B cell (primary cell): ENCODE results near the gene LIFR. TPM values are rescaled to one million over a fixed set of nuclear protein-coding genes. Genes with fewer than 3 reads are reported as not detected.

Experiments used
- ATAC-seq: fragments of 200-7000 bp; cut with Tn5 transposase; one replicate; pipeline ENCODE4 v1.10.0; 2021; ENCODE audit warnings: low read depth, mild to moderate bottlenecking, moderate number of reproducible peaks, moderate library complexity
- CTCF ChIA-PET: fragments of 350-600 bp; sonication (Branson Sonifier 250); formaldehyde crosslinking; loops from one replicate; lab custom pipeline; 2021; ENCODE audit warnings: antibody characterized with exemption, inconsistent platforms; lab: Charles Lee
- POLR2A ChIA-PET: fragments of 350-600 bp; sonication (Branson Sonifier 250); formaldehyde crosslinking; loops from one replicate; lab custom pipeline; 2021; ENCODE audit warnings: antibody characterized with exemption; lab: Charles Lee
- DNase-seq: peaks from one replicate; pipeline ENCODE4 v3.0.0; 2013
- H2AFZ ChIP-seq: 2 replicates; pipeline ENCODE4 v1.6.1; 2012; ENCODE audit warnings: mild to moderate bottlenecking, low read depth, low read length; ENCODE audit not compliant: insufficient read depth, poor library complexity, severe bottlenecking
- H3K27ac ChIP-seq, 2 donors: 1 replicate in 1 of 2; 2 replicates in 1 of 2; pipeline ENCODE4 v1.5.1; 2012 to 2013; ENCODE audit warnings: low read length in 2 of 2, mild to moderate bottlenecking in 2 of 2, moderate library complexity in 1 of 2
- H3K27me3 ChIP-seq, 4 experiments: fragments of 200-600 bp in 1 of 4; sonication (generic) in 1 of 4; replicated peaks in 1 of 4; 1 replicate in 2 of 4; 2 replicates in 2 of 4; pipeline versions ENCODE4 v1.6.1 to v1.7.0; 2013 to 2016; ENCODE audit warnings: low read length in 3 of 4, mild to moderate bottlenecking in 2 of 4, mixed read lengths in 1 of 4, moderate library complexity in 1 of 4; ENCODE audit not compliant: insufficient read depth in 4 of 4, control insufficient read depth in 3 of 4; ENCODE audit errors: control extremely low read depth in 1 of 4
- H3K36me3 ChIP-seq, 2 experiments: replicated peaks in 1 of 2; 1 replicate in 1 of 2; 2 replicates in 1 of 2; pipeline versions ENCODE4 v1.6.1 to v1.7.1; 2013; ENCODE audit warnings: low read length in 1 of 2; ENCODE audit not compliant: insufficient read depth in 2 of 2, control insufficient read depth in 1 of 2; ENCODE audit errors: control extremely low read depth in 1 of 2, extremely low read depth in 1 of 2
- H3K4me1 ChIP-seq, 2 donors: fragments of 200-600 bp in 1 of 2; sonication (generic) in 1 of 2; 1 replicate in 1 of 2; 2 replicates in 1 of 2; pipeline versions ENCODE4 v1.5.1 to v1.6.1; 2013 to 2017; ENCODE audit warnings: low read length in 2 of 2; ENCODE audit not compliant: control insufficient read depth in 2 of 2, insufficient read depth in 2 of 2
- H3K4me2 ChIP-seq: replicated peaks from 2 replicates; pipeline ENCODE3; 2012; ENCODE audit warnings: mild to moderate bottlenecking, low read depth, low read length; ENCODE audit not compliant: poor library complexity, severe bottlenecking
- H3K4me3 ChIP-seq, 5 experiments: fragments of 200-600 bp in 1 of 5; sonication (generic) in 1 of 5; 1 replicate in 3 of 5; 2 replicates in 2 of 5; pipeline versions ENCODE4 v1.5.1 to v1.7.0; 2011 to 2016; ENCODE audit warnings: low read length in 4 of 5, mild to moderate bottlenecking in 4 of 5, low read depth in 2 of 5, control low read depth in 1 of 5, moderate library complexity in 1 of 5; ENCODE audit not compliant: insufficient read depth in 1 of 5; ENCODE audit errors: control extremely low read depth in 1 of 5, extremely low read depth in 1 of 5
- H3K79me2 ChIP-seq: fragments of 200-600 bp; sonication (generic); one replicate; pipeline ENCODE4 v1.6.0; 2016; ENCODE audit warnings: low read length; ENCODE audit not compliant: control insufficient read depth, insufficient read depth
- H3K9ac ChIP-seq: fragments of 200-600 bp; sonication (generic); 2 replicates; pipeline ENCODE4 v1.6.1; 2017; ENCODE audit warnings: mild to moderate bottlenecking, low read length, moderate library complexity
- H3K9me3 ChIP-seq, 3 donors: one replicate each; pipeline versions ENCODE4 v1.6.1 to v1.7.1; 2013; ENCODE audit warnings: low read length in 2 of 3; ENCODE audit not compliant: control insufficient read depth in 2 of 3, insufficient read depth in 1 of 3; ENCODE audit errors: control extremely low read depth in 1 of 3
- H4K20me1 ChIP-seq: 2 replicates; pipeline ENCODE4 v1.6.0; 2012; ENCODE audit warnings: mild to moderate bottlenecking, low read length; ENCODE audit not compliant: insufficient read depth, control insufficient read depth, poor library complexity, severe bottlenecking
- H3K27ac Mint-ChIP-seq: one replicate; pipeline ENCODE4 v1.8.0; 2021; ENCODE audit warnings: mixed read lengths
- H3K27me3 Mint-ChIP-seq: one replicate; pipeline ENCODE4 v1.8.0; 2021; ENCODE audit warnings: mixed read lengths
- H3K4me1 Mint-ChIP-seq: one replicate; pipeline ENCODE4 v1.8.0; 2021; ENCODE audit warnings: mixed read lengths
- H3K4me3 Mint-ChIP-seq: one replicate; pipeline ENCODE4 v1.8.0; 2021; ENCODE audit warnings: mixed read lengths
- H3K9me3 Mint-ChIP-seq: one replicate; pipeline ENCODE4 v1.8.0; 2022; ENCODE audit warnings: mixed read lengths; ENCODE audit not compliant: insufficient read depth
- CTCF ChIP-seq: fragments of 200-600 bp; IDR thresholded peaks from one replicate; pipeline ENCODE4 v1.8.0; 2022; ENCODE audit warnings: antibody characterized with exemption, mild to moderate bottlenecking
- EZH2 ChIP-seq: IDR thresholded peaks from 2 replicates; pipeline ENCODE4 v1.6.1; 2012; ENCODE audit warnings: borderline replicate concordance, low read depth, mild to moderate bottlenecking, moderate library complexity, low read length; ENCODE audit not compliant: insufficient read depth, poor library complexity, severe bottlenecking
- WGBS: methylation state at CpG from one replicate; pipeline ENCODE4 v1.1.5; 2013; ENCODE audit warnings: missing lambda C conversion rate; ENCODE audit not compliant: insufficient coverage; 5-methylcytosine and 5-hydroxymethylcytosine counted together
- intact Hi-C: fragments of 100-400 bp; cut with micrococcal nuclease; formaldehyde crosslinking; loops from one replicate; pipeline ENCODE4 v1.10.0; 2022
- polyA plus RNA-seq: library from polyadenylated mRNA; depleted of rRNA; stranded (reverse); fragments of >200 nt; gene quantifications from 2 replicates; pipeline ENCODE4 v1.2.3, GENCODE V29; 2012
- total RNA-seq, 2 donors: library from RNA; stranded (reverse); fragments of 120-200 nt in 1 of 2; gene quantifications; 1 replicate in 1 of 2; 2 replicates in 1 of 2; pipeline versions ENCODE4 v1.2.3 to v1.2.4, GENCODE V29; 2013 to 2022

Gene LIFR
- total and polyA plus RNA-seq, 2 donors (not counting 1 experiment from before 2014, with no cell fraction given), result not detected

DNA sequence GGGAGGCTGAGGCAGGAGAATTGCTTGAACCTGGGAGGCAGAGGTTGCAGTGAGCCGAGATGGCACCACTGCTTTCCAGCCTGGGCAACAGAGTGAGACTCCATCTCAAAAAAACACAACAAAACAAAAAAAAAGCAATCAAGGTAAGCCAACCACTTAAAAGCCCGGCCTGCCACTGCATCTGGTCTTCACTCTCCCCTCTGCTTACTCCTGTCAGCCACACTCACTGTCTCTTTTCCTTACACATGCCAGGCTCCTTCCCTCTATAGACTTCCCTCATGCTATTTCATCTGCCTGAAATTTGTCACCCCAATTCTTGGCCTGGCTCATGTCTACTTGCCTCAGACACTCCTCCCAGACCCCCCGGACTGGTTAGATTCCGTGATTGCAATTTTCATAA lies 17.6 kb upstream of the LIFR start:
- no peaks in the 10 kb centered on the region for H4K20me1 ChIP-seq
- no peak overlapping the region for H2AFZ ChIP-seq
- H3K9me3 ChIP-seq, result no peaks in the 10 kb centered on the region
- TF ChIP-seq CTCF (no peak), EZH2 (no peak)
- H3K4me3 ChIP-seq, result no peak overlapping the region
- ChIA-PET POLR2A (no interaction called here), CTCF (interaction anchor here (1.0 kb wide), 1 partner anchor 133 kb away, joined by 4 read pairs; no protein-coding TSS in a partner anchor)
- Mint-ChIP-seq H3K9me3 (no peaks in the 10 kb centered on the region), H3K27me3 (peaks cover 19% of the 10 kb centered on the region), H3K27ac (no peak overlapping the region), H3K4me3 (no peak overlapping the region), H3K4me1 (no peaks in the 10 kb centered on the region)
- no peak for DNase-seq
- no peaks in the 10 kb centered on the region for H3K4me1 ChIP-seq
- H3K9ac ChIP-seq, result no peak overlapping the region
- no peaks in the 10 kb centered on the region for H3K79me2 ChIP-seq
- no peak overlapping the region for H3K4me2 ChIP-seq
- H3K27me3 ChIP-seq, result no peaks in the 10 kb centered on the region
- no peak for ATAC-seq
- WGBS, result 77% methylated on average over 4 of the region's 4 CpGs
- H3K36me3 ChIP-seq, result no peaks in the 10 kb centered on the region
- no peak overlapping the region for H3K27ac ChIP-seq
- intact Hi-C loops, result no loop called here

DNA sequence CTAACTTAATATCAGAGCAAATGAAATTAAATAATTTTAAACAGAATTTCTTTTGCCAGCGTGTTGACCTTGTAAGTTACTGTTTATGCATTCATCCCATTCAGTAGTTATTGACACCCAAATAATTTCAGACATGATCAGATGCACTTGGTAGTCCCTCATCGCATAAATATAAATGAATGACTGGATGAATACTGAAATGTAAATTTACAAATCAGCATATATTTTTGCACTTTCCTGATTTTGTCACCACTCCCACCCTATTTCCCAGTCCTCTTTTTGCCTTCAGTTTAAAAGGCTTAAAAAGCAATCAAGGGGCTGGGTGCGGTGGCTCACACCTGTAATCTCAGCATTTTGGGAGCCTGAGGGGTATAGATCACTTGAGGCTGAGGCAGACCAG lies 17.1 kb upstream of the LIFR start:
- Histone ChIP-seq H3K36me3 (no peaks in the 10 kb centered on the region), H4K20me1 (no peaks in the 10 kb centered on the region), H3K79me2 (no peaks in the 10 kb centered on the region), H3K9ac (no peak overlapping the region), H3K27me3 (no peaks in the 10 kb centered on the region), H3K4me2 (no peak overlapping the region), H2AFZ (no peak overlapping the region), H3K9me3 (no peaks in the 10 kb centered on the region), H3K4me3 (no peak overlapping the region), H3K4me1 (no peaks in the 10 kb centered on the region), H3K27ac (no peak overlapping the region)
- ChIA-PET CTCF (no interaction called here), POLR2A (no interaction called here)
- Mint-ChIP-seq H3K4me1 (no peaks in the 10 kb centered on the region), H3K4me3 (no peak overlapping the region), H3K27me3 (peaks cover 22% of the 10 kb centered on the region), H3K27ac (no peak overlapping the region), H3K9me3 (no peaks in the 10 kb centered on the region)
- intact Hi-C loops, result no loop called here
- TF ChIP-seq CTCF, result no peak
- no peak for DNase-seq
- no peak for ATAC-seq
- WGBS, result no CpG with 5 or more reads among the region's 3 CpGs
